HG03135 (cell line): ENCODE results near the gene NPAS2.

Experiments used
- ATAC-seq: cut with Tn5 transposase; IDR thresholded peaks from one replicate; pipeline ENCODE4 v1.9.1; 2021; ENCODE audit warnings: mild to moderate bottlenecking, moderate library complexity; ENCODE audit not compliant: unreplicated experiment

Gene NPAS2

GRCh38 chr2:100819370-100820272 lies at the start of gene NPAS2:
NPAS2 (plus strand) TSS chr2:100820139; CDS start chr2:100904755, 84,616 bp downstream.
- ATAC-seq, result no peak

- ATAC-seq, result no peak
Measured at GRCh38 chr2:100771125-100771524, 48.8 kb upstream of the NPAS2 start.

- no peak for ATAC-seq
Measured at GRCh38 chr2:100773538-100773937, 46.4 kb upstream of the NPAS2 start.

GRCh38 chr2:100776445-100776844 lies 43.5 kb upstream of the NPAS2 start:
- ATAC-seq, result no peak

GRCh38 chr2:100778637-100779450 lies 41.1 kb upstream of the NPAS2 start:
- no peak for ATAC-seq

GRCh38 chr2:100779908-100780202 lies 40.1 kb upstream of the NPAS2 start:
- ATAC-seq, result no peak

- no peak for ATAC-seq
Measured at GRCh38 chr2:100780203-100781008, 39.5 kb upstream of the NPAS2 start.

GRCh38 chr2:100781009-100781325 lies 39.0 kb upstream of the NPAS2 start:
- ATAC-seq, result no peak

GRCh38 chr2:100781523-100782379 lies 38.2 kb upstream of the NPAS2 start:
- ATAC-seq, result no peak

GRCh38 chr2:100782380-100782878 lies 37.5 kb upstream of the NPAS2 start:
- ATAC-seq, result no peak

- no peak for ATAC-seq
Measured at GRCh38 chr2:100783987-100784386, 36.0 kb upstream of the NPAS2 start.

GRCh38 chr2:100784681-100785080 lies 35.3 kb upstream of the NPAS2 start:
- ATAC-seq, result no peak

GRCh38 chr2:100785626-100786296 lies 34.2 kb upstream of the NPAS2 start:
- no peak for ATAC-seq

- ATAC-seq, result no peak
Measured at GRCh38 chr2:100786297-100786658, 33.7 kb upstream of the NPAS2 start.

- no peak for ATAC-seq
Measured at GRCh38 chr2:100786985-100787384, 33.0 kb upstream of the NPAS2 start.

GRCh38 chr2:100789361-100789760 lies 30.6 kb upstream of the NPAS2 start:
- ATAC-seq, result no peak

GRCh38 chr2:100791294-100791935 lies 28.5 kb upstream of the NPAS2 start:
- no peak for ATAC-seq

- no peak for ATAC-seq
Measured at GRCh38 chr2:100791936-100792308, 28.0 kb upstream of the NPAS2 start.

GRCh38 chr2:100793220-100793619 lies 26.7 kb upstream of the NPAS2 start:
- no peak for ATAC-seq
